Measurements from ENCODE around the gene PIAS1.
"Not testable (repeated sequence)": the region's sequence is repeated elsewhere in the genome, so short reads cannot be mapped to it uniquely, and the experiment has no call there.

The PIAS1 gene

DNA sequence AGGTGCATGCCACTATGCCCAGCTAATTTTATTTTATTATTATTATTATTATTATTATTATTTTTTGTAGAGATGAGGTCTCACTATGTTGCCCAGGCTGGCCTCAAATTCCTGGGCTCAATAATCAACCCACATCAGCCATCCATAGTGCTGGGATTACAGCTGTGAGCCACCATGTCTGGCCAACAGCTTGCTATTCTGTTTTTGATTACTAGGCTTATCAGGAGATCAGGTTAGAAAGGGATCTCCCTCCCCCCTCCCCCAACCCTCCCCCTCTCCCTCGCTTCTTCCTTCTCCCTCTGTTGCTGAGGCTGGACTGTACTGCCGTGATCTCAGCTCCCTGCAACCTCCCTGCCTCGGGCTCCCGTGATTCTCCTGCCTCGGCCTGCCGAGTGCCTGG lies 166.9 kb downstream of the PIAS1 start:
- no peak for TF ChIP-seq EZH2phosphoT487 (IDR thresholded peaks at IDR 0.05; ENCODE audit: low read depth)
- TF ChIP-seq, protein P1, sequence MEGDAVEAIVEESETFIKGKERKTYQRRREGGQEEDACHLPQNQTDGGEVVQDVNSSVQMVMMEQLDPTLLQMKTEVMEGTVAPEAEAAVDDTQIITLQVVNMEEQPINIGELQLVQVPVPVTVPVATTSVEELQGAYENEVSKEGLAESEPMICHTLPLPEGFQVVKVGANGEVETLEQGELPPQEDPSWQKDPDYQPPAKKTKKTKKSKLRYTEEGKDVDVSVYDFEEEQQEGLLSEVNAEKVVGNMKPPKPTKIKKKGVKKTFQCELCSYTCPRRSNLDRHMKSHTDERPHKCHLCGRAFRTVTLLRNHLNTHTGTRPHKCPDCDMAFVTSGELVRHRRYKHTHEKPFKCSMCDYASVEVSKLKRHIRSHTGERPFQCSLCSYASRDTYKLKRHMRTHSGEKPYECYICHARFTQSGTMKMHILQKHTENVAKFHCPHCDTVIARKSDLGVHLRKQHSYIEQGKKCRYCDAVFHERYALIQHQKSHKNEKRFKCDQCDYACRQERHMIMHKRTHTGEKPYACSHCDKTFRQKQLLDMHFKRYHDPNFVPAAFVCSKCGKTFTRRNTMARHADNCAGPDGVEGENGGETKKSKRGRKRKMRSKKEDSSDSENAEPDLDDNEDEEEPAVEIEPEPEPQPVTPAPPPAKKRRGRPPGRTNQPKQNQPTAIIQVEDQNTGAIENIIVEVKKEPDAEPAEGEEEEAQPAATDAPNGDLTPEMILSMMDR (IDR thresholded peaks at IDR 0.05; ENCODE audit: low read depth, low read length), result no peak
- no peaks in the 10 kb centered on the region for H3K9me3 ChIP-seq (ENCODE audit: insufficient read depth, low read length)
- H3K9ac ChIP-seq (ENCODE audit: low read length), result no peak overlapping the region
- H3K4me1 ChIP-seq (ENCODE audit: low read length), result peaks cover 8% of the 10 kb centered on the region
- H3K27ac ChIP-seq (ENCODE audit: low read length), result no peak overlapping the region
- H3K79me2 ChIP-seq (ENCODE audit: low read length), result peaks cover 96% of the 10 kb centered on the region
- H3K27me3 ChIP-seq (ENCODE audit: low read depth, low read length), result no peaks in the 10 kb centered on the region
- peaks cover 57% of the 10 kb centered on the region for H3K36me3 ChIP-seq (replicated peaks; ENCODE audit: low read depth, low read length)
- H4K20me1 ChIP-seq (ENCODE audit: insufficient read depth, low read length), result peaks cover 50% of the 10 kb centered on the region
- no peak overlapping the region for H3K4me2 ChIP-seq (ENCODE audit: low read length)
- H2AFZ ChIP-seq (ENCODE audit: low read depth, low read length), result no peak overlapping the region
- H3K4me3 ChIP-seq (ENCODE audit: low read length), result no peak overlapping the region

GRCh38 chr15:68221530-68222431 lies 167.7 kb downstream of the PIAS1 start:
- H3K27ac ChIP-seq (ENCODE audit: low read length); H3K4me2 ChIP-seq (ENCODE audit: low read length); H3K27me3 ChIP-seq (ENCODE audit: low read depth, low read length); H3K4me3 ChIP-seq (ENCODE audit: low read length); H3K9me3 ChIP-seq (ENCODE audit: insufficient read depth, low read length); H3K9ac ChIP-seq (ENCODE audit: low read length); H2AFZ ChIP-seq (ENCODE audit: low read depth, low read length); H3K4me1 ChIP-seq (ENCODE audit: low read length): not testable (repeated sequence)
- H3K36me3 ChIP-seq (replicated peaks; ENCODE audit: low read depth, low read length), result peaks cover 51% of the 10 kb centered on the region
- H3K79me2 ChIP-seq (ENCODE audit: low read length), result peaks cover 96% of the 10 kb centered on the region
- peaks cover 41% of the 10 kb centered on the region for H4K20me1 ChIP-seq (ENCODE audit: insufficient read depth, low read length)

- not testable (repeated sequence) for H3K9me3 ChIP-seq (ENCODE audit: insufficient read depth, low read length); H3K27ac ChIP-seq (ENCODE audit: low read length); H3K9ac ChIP-seq (ENCODE audit: low read length); H3K4me3 ChIP-seq (ENCODE audit: low read length); H2AFZ ChIP-seq (ENCODE audit: low read depth, low read length); H3K4me2 ChIP-seq (ENCODE audit: low read length); H3K27me3 ChIP-seq (ENCODE audit: low read depth, low read length)
- Histone ChIP-seq H3K36me3 (replicated peaks; ENCODE audit: low read depth, low read length) (peaks cover 45% of the 10 kb centered on the region), H3K4me1 (ENCODE audit: low read length) (peaks cover 11% of the 10 kb centered on the region), H4K20me1 (ENCODE audit: insufficient read depth, low read length) (peaks cover 37% of the 10 kb centered on the region), H3K79me2 (ENCODE audit: low read length) (peaks cover 96% of the 10 kb centered on the region)
These were observed 168.3 kb downstream of the PIAS1 start for GRCh38 chr15:68222432-68222743.

- H3K9me3 ChIP-seq (ENCODE audit: insufficient read depth, low read length), result no peaks in the 10 kb centered on the region
These were observed 169.1 kb downstream of the PIAS1 start for GRCh38 chr15:68223171-68223570.

DNA sequence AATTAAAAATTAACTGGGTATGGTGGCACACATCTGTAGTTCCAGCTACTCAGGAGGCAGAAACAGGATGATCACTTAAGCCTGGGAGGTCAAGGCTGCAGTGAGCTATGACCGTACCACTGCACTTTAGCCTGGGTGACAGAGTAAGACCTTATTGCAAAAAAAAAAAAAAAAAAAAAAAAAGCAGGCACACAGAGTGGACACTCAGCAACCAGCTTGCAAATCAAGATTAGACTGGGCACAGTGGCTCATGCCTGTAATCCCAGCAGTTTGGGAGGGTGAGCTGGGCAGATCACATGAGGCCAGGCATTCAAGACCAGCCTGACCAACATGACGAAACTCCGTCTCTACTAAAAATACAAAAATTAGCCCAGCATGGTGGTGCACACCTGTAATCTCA lies 170.0 kb downstream of the PIAS1 start:
- Histone ChIP-seq H3K9ac (ENCODE audit: low read length) (no peak overlapping the region), H3K27me3 (ENCODE audit: low read depth, low read length) (no peaks in the 10 kb centered on the region), H2AFZ (ENCODE audit: low read depth, low read length) (no peak overlapping the region), H3K4me2 (ENCODE audit: low read length) (no peak overlapping the region), H4K20me1 (ENCODE audit: insufficient read depth, low read length) (peaks cover 35% of the 10 kb centered on the region), H3K4me1 (ENCODE audit: low read length) (peaks cover 17% of the 10 kb centered on the region), H3K4me3 (ENCODE audit: low read length) (no peak overlapping the region), H3K9me3 (ENCODE audit: insufficient read depth, low read length) (no peaks in the 10 kb centered on the region), H3K36me3 (replicated peaks; ENCODE audit: low read depth, low read length) (peaks cover 29% of the 10 kb centered on the region), H3K79me2 (ENCODE audit: low read length) (peaks cover 96% of the 10 kb centered on the region), H3K27ac (ENCODE audit: low read length) (no peak overlapping the region)
- no peak for TF ChIP-seq EZH2phosphoT487 (IDR thresholded peaks at IDR 0.05; ENCODE audit: low read depth)
- TF ChIP-seq, protein P1 (IDR thresholded peaks at IDR 0.05; ENCODE audit: low read depth, low read length), result no peak

More at GRCh38 chr15:68223171-68223570, 169.1 kb downstream of the PIAS1 start:
- H3K9ac ChIP-seq (ENCODE audit: low read length), result no peak overlapping the region
- H3K79me2 ChIP-seq (ENCODE audit: low read length), result peaks cover 96% of the 10 kb centered on the region
- H3K27me3 ChIP-seq (ENCODE audit: low read depth, low read length), result no peaks in the 10 kb centered on the region
- TF ChIP-seq, protein P1 (IDR thresholded peaks at IDR 0.05; ENCODE audit: low read depth, low read length), result no peak
- TF ChIP-seq EZH2phosphoT487 (IDR thresholded peaks at IDR 0.05; ENCODE audit: low read depth), result no peak
- H3K4me1 ChIP-seq (ENCODE audit: low read length), result peaks cover 17% of the 10 kb centered on the region
- H3K27ac ChIP-seq (ENCODE audit: low read length), result no peak overlapping the region
- no peak overlapping the region for H3K4me3 ChIP-seq (ENCODE audit: low read length)
- H4K20me1 ChIP-seq (ENCODE audit: insufficient read depth, low read length), result peaks cover 39% of the 10 kb centered on the region
- no peak overlapping the region for H3K4me2 ChIP-seq (ENCODE audit: low read length)
- H2AFZ ChIP-seq (ENCODE audit: low read depth, low read length), result no peak overlapping the region
- peaks cover 37% of the 10 kb centered on the region for H3K36me3 ChIP-seq (replicated peaks; ENCODE audit: low read depth, low read length)
